ENCODE measurements around the gene VPS25. TPM values are rescaled to one million over a fixed set of nuclear protein-coding genes. Genes with fewer than 3 reads are reported as not detected.
"Not testable (repeated sequence)": the region's sequence is repeated elsewhere in the genome, so short reads cannot be mapped to it uniquely, and the experiment has no call there.

Gene VPS25
- total RNA-seq, 1 donor from 2014 or later, result 90.4 TPM

DNA sequence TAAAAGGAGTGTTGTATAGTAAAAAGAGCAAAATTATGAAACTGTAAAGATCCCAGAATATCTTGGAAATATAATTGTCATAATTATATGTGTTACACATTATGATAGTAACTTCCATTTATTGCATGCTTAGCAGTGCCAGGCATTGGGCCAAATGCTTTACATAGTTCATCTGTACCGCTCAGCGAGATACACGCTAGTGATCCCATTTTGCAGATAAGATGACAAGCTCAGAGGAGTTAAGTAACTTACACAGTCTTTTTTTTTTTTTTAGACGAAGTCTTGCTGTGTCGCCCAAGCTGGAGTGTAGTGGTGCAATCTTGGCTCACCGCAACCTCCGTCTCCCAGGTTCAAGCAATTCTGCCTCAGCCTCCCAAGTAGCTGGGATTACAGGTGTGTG lies 21.6 kb upstream of the VPS25 start:
- intact Hi-C loops (cut with micrococcal nuclease), result no loop called here
- no peak overlapping the region for H3K27ac Mint-ChIP-seq
- no peaks in the 10 kb centered on the region for H3K4me1 Mint-ChIP-seq (ENCODE audit: low read depth)
- H3K27me3 Mint-ChIP-seq (ENCODE audit: low read depth), result peaks cover 62% of the 10 kb centered on the region
- no peaks in the 10 kb centered on the region for H3K36me3 Mint-ChIP-seq (ENCODE audit: low read depth)
- DNase-seq (ENCODE audit: low spot score), result no peak
- H3K9me3 Mint-ChIP-seq, result no peaks in the 10 kb centered on the region
- H3K4me3 Mint-ChIP-seq (ENCODE audit: low read depth), result no peak overlapping the region

GRCh38 chr17:42754782-42755181 lies 18.5 kb upstream of the VPS25 start:
- intact Hi-C loops (cut with micrococcal nuclease), result no loop called here

DNA sequence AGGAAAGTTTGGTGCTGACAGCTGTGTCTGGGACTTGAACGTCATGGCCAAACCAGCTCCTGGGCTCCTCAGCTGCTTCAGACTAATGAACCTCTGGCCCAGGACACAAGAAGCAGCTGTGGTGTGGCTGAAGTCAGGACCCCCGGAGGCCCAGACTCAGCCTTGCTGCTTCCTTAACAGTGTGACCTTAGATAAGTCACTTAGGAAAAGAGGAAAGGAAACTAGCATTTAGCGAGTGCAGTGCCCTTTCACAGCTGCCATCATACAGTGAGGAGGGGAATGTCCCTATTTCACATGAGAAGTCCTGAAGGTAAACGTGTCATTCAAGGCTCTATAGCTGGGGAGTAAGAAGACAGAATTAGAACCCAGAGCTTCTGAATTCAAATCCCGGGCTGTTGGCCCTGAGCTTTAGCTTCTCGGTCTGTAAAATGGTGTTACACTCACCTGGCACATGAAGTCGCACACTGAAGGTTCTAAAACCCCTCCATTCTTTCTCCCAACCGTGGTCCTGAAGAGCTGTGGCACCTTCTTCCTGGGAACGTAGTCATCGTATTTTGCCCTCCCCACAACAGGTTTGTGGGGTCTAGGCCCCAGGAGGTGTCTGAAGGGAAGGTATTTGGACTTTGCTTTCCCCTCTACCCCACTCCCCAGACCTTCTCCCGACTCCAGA lies 13.1 kb upstream of the VPS25 start:
- no peak overlapping the region for H3K27ac Mint-ChIP-seq
- H3K36me3 Mint-ChIP-seq (ENCODE audit: low read depth), result no peaks in the 10 kb centered on the region
- no peak overlapping the region for H3K4me3 Mint-ChIP-seq (ENCODE audit: low read depth)
- no peak for DNase-seq (ENCODE audit: low spot score)
- H3K4me1 Mint-ChIP-seq (ENCODE audit: low read depth), result peaks cover 5% of the 10 kb centered on the region
- H3K9me3 Mint-ChIP-seq, result no peaks in the 10 kb centered on the region
- intact Hi-C loops (cut with micrococcal nuclease), result loop anchor here (5.0 kb wide), 1 partner anchor 183 kb away; the partner anchor contains the start of gene PSMC3IP
- peaks cover 55% of the 10 kb centered on the region for H3K27me3 Mint-ChIP-seq (ENCODE audit: low read depth)

More at GRCh38 chr17:42754782-42755181, 18.5 kb upstream of the VPS25 start:
- Mint-ChIP-seq H3K4me1 (ENCODE audit: low read depth) (no peaks in the 10 kb centered on the region), H3K27ac (no peak overlapping the region), H3K27me3 (ENCODE audit: low read depth) (peaks cover 55% of the 10 kb centered on the region), H3K9me3 (no peaks in the 10 kb centered on the region), H3K36me3 (ENCODE audit: low read depth) (no peaks in the 10 kb centered on the region), H3K4me3 (ENCODE audit: low read depth) (no peak overlapping the region)
- no peak for DNase-seq (ENCODE audit: low spot score)

DNA sequence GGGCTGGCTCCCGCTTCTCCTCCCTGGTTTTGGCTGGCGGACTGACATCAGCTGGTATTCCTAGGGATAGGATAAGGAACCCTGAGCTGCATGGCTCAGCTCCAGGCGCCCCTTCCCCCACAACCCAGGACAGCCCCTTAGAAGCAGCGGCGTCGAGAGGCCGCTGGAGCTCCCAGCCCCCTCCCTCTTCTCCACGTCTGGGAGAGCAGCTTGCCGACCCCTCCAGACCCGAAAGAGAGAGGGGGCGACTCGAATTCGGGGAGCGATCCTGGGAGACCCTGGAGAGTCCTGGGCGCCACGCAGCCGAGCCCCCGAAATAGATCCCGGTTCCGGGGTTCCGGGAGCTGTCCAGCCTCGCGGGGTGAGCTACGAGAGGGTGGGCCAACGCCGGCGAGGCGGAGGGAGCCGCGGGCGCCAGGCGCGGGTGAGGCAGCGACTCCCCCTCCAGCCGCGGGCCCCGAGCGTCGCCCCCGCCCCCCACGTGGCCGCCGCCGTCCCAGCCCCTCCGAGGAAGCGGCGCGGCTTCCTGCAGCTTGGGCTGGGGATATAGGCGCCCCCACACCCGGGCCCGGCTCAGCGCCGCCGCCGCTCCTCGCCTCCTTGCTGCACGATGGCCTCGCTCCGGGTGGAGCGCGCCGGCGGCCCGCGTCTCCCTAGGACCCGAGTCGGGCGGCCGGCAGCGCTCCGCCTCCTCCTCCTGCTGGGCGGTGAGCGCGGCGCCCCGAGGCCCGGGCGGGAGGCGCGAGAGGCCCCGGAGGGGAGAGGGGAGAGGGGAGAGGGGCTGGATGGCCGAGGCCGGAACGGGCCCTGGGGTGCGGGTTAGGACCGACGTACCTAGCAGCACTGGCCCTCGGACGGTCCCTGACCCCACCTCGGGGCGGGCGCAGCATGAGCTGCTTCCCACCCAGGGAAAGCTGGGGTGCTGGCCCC lies 12.3 kb upstream of the VPS25 start, which contains the start of gene RAMP2:
RAMP2 (plus strand) TSS at position 576 of the 930 bp plus-strand sequence; CDS start at position 611, 35 bp downstream.
- Mint-ChIP-seq H3K36me3 (ENCODE audit: low read depth) (no peaks in the 10 kb centered on the region), H3K4me3 (ENCODE audit: low read depth) (peak within 1 kb of the TSS; percentile 22), H3K4me1 (ENCODE audit: low read depth) (peaks cover 5% of the 10 kb centered on the region), H3K27me3 (ENCODE audit: low read depth) (peaks cover 56% of the 10 kb centered on the region), H3K27ac (no peak within 1 kb of the TSS), H3K9me3 (no peaks in the 10 kb centered on the region)
- no peak for DNase-seq (ENCODE audit: low spot score)
- intact Hi-C loops (cut with micrococcal nuclease), result loop anchor here (5.0 kb wide), 1 partner anchor 184 kb away; the partner anchor contains the start of gene PSMC3IP

DNA sequence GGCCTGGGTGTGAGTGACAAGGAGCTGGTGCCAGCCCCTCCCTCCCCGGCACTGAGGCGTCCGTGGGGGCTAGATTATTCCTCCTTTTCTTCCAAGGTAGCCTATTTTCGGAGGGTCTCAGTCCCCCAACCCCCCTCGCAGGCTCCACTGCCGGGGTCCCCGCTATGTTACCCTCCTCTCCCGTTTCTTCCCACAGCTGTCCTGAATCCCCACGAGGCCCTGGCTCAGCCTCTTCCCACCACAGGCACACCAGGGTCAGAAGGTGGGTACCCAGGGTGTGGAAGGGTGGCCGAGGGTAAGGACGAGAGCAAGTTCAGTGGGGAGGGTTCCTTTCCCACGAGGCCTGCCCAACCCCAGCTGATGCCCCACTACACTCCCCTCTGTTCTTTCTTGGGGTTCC lies 11.6 kb upstream of the VPS25 start:
- H3K27me3 Mint-ChIP-seq (ENCODE audit: low read depth), result peaks cover 51% of the 10 kb centered on the region
- no peak for DNase-seq (ENCODE audit: low spot score)
- no peak overlapping the region for H3K27ac Mint-ChIP-seq
- no peaks in the 10 kb centered on the region for H3K36me3 Mint-ChIP-seq (ENCODE audit: low read depth)
- intact Hi-C loops (cut with micrococcal nuclease), result loop anchor here (5.0 kb wide), 1 partner anchor 184 kb away; the partner anchor contains the start of gene PSMC3IP
- peak overlapping the region; percentile 22 for H3K4me3 Mint-ChIP-seq (ENCODE audit: low read depth)
- peaks cover 5% of the 10 kb centered on the region for H3K4me1 Mint-ChIP-seq (ENCODE audit: low read depth)
- H3K9me3 Mint-ChIP-seq, result no peaks in the 10 kb centered on the region

GRCh38 chr17:42766124-42766523 lies 7.1 kb upstream of the VPS25 start:
- intact Hi-C loops (cut with micrococcal nuclease), result no loop called here
- Mint-ChIP-seq H3K27me3 (ENCODE audit: low read depth) (peaks cover 39% of the 10 kb centered on the region), H3K4me1 (ENCODE audit: low read depth) (peaks cover 2% of the 10 kb centered on the region), H3K9me3 (no peaks in the 10 kb centered on the region), H3K4me3 (ENCODE audit: low read depth) (no peak overlapping the region), H3K27ac (no peak overlapping the region), H3K36me3 (ENCODE audit: low read depth) (no peaks in the 10 kb centered on the region)
- DNase-seq (ENCODE audit: low spot score), result no peak

DNA sequence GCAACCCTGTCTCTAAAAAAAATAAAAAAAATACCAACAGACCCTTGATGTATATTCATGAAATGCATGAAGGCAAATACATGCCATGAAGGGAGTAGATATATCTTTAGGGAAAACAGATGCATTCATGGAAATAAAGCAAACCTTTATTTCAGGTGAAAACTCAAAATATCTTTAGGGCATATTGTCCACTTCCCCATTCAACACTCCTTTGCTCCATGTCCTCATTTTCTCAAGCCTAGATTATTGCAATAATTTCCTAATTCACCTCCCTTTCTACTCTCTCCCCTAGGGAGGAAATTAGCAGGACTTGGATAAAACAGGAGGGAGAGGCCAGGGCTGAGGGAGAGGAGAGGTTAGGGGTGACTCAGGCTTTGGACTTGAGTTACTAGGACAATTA lies 5.7 kb upstream of the VPS25 start:
- Mint-ChIP-seq H3K27me3 (ENCODE audit: low read depth) (peaks cover 29% of the 10 kb centered on the region), H3K27ac (no peak overlapping the region), H3K36me3 (ENCODE audit: low read depth) (no peaks in the 10 kb centered on the region), H3K4me1 (ENCODE audit: low read depth) (peaks cover 7% of the 10 kb centered on the region), H3K9me3 (no peaks in the 10 kb centered on the region), H3K4me3 (ENCODE audit: low read depth) (no peak overlapping the region)
- intact Hi-C loops (cut with micrococcal nuclease), result no loop called here
- no peak for DNase-seq (ENCODE audit: low spot score)

GRCh38 chr17:42768006-42768405 lies 5.2 kb upstream of the VPS25 start:
- not testable (repeated sequence) for H3K9me3 Mint-ChIP-seq

DNA sequence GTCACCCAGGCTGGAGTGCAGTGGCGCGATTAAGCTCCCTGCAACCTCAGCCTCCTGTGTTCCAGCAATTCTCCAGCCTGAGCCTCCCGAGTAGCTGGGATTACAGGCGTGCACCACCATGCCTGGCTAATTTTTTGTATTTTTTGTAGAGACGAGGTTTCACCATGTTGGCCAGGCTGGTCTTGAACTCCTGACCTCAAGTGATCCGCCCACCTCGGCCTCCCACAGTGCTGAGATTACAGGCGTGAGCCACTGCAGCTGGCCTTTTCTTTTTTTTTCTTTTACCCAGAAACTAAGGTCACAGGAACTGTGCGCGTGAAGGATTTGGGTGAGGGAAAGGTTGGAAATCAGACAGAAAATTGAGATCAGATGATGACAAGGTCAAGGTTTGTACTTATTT lies 3.3 kb upstream of the VPS25 start:
- H3K27ac Mint-ChIP-seq; H3K9me3 Mint-ChIP-seq; H3K4me3 Mint-ChIP-seq (ENCODE audit: low read depth); intact Hi-C loops (cut with micrococcal nuclease); DNase-seq (ENCODE audit: low spot score); H3K36me3 Mint-ChIP-seq (ENCODE audit: low read depth): not testable (repeated sequence)
- peaks cover 15% of the 10 kb centered on the region for H3K27me3 Mint-ChIP-seq (ENCODE audit: low read depth)
- H3K4me1 Mint-ChIP-seq (ENCODE audit: low read depth), result peaks cover 14% of the 10 kb centered on the region

More at GRCh38 chr17:42768006-42768405, 5.2 kb upstream of the VPS25 start:
- H3K4me3 Mint-ChIP-seq (ENCODE audit: low read depth); DNase-seq (ENCODE audit: low spot score); intact Hi-C loops (cut with micrococcal nuclease); H3K36me3 Mint-ChIP-seq (ENCODE audit: low read depth); H3K4me1 Mint-ChIP-seq (ENCODE audit: low read depth); H3K27ac Mint-ChIP-seq: not testable (repeated sequence)
- H3K27me3 Mint-ChIP-seq (ENCODE audit: low read depth), result peaks cover 24% of the 10 kb centered on the region

GRCh38 chr17:42772945-42773289 lies 332 bp upstream of the VPS25 start:
- Mint-ChIP-seq H3K4me3 (ENCODE audit: low read depth) (peak overlapping the region; percentile 98), H3K27me3 (ENCODE audit: low read depth) (peaks cover 3% of the 10 kb centered on the region), H3K4me1 (ENCODE audit: low read depth) (peaks cover 19% of the 10 kb centered on the region), H3K36me3 (ENCODE audit: low read depth) (peaks cover 26% of the 10 kb centered on the region), H3K9me3 (no peaks in the 10 kb centered on the region), H3K27ac (peak overlapping the region; percentile 93)
- intact Hi-C loops (cut with micrococcal nuclease), result no loop called here
- DNase-seq (ENCODE audit: low spot score), result no peak

DNA sequence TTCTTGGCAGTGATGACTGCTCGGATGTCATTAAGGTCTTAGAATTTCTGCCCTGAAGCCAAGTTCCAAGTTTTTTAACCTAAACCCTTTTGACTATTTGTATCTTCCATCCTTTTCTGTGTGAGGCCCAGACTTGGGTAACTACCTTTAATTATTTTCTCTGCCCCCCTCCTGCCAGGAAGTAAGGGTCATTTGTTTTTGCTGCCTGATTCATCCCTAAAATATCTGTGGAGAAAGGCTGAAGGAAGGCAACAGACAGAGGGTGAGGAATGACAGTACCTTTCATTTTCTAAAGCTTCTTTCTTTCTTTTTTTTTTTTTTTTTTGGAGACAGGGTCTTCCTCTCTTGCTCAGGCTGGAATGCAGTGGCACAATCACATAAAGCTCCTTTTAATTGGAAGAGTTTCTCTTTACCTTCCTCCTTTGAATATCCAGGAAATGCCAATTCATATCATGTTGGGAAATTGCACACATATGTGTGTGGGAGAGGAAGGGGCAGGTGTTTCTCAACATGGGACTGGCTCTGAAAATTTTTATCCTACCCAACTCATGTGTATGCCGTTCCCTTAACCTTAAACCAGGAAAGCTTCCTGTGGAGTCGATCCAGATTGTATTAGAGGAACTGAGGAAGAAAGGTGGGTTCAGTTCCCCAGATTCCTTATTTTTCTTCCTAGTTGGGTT lies 957 bp downstream of the VPS25 start:
- H3K4me3 Mint-ChIP-seq (ENCODE audit: low read depth), result peak overlapping the region; percentile 98
- intact Hi-C loops (cut with micrococcal nuclease), result no loop called here
- H3K9me3 Mint-ChIP-seq, result no peaks in the 10 kb centered on the region
- peaks cover 19% of the 10 kb centered on the region for H3K4me1 Mint-ChIP-seq (ENCODE audit: low read depth)
- peaks cover 35% of the 10 kb centered on the region for H3K36me3 Mint-ChIP-seq (ENCODE audit: low read depth)
- peak overlapping the region; percentile 93 for H3K27ac Mint-ChIP-seq
- DNase-seq (ENCODE audit: low spot score), result no peak
- H3K27me3 Mint-ChIP-seq (ENCODE audit: low read depth), result no peaks in the 10 kb centered on the region

DNA sequence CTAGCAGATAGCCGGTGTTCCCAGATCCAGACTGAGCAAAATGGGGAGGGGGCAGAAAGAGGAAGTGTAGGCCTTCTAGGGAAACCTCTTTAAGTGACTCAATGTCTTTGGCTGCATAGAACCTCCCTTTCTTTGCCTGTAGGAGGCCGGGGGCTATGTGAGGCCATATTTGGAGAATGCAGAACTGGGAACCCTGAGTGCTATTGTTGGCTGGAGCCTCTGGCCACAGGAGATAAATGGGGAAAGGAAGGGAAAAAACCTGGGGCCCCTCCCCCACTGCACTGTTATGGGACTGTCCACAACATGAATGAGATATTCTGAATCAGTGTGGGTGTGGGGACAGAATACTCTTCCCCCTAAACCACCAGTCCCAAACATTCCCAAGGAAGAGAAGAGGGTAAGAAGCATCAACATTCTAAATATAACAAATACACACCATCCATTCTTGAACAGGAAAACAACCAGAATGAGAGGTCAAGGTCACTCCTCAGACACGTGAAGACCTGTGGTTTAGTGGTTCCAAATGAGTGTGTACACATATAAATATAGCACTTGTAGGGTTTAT lies 2.4 kb downstream of the VPS25 start:
- DNase-seq (ENCODE audit: low spot score), result no peak
- Mint-ChIP-seq H3K4me3 (ENCODE audit: low read depth) (peak overlapping the region; percentile 19), H3K9me3 (no peaks in the 10 kb centered on the region), H3K27ac (no peak overlapping the region), H3K4me1 (ENCODE audit: low read depth) (peaks cover 19% of the 10 kb centered on the region), H3K27me3 (ENCODE audit: low read depth) (peaks cover 5% of the 10 kb centered on the region), H3K36me3 (ENCODE audit: low read depth) (peaks cover 42% of the 10 kb centered on the region)
- intact Hi-C loops (cut with micrococcal nuclease), result no loop called here
